Kidney capillary endothelial cell (primary cell): ENCODE measurements around the gene CARD19.
"Not testable (repeated sequence)": the region's sequence is repeated elsewhere in the genome, so short reads cannot be mapped to it uniquely, and the experiment has no call there.

Experiments used
- DNase-seq: peaks from one replicate; pipeline ENCODE4 v3.0.0-alpha.2; 2018; ENCODE audit warnings: low spot score

CARD19 gene

GRCh38 chr9:93107151-93107824, 11.3 kb downstream of the CARD19 start:
- no peak for DNase-seq

- DNase-seq, result no peak
Measured at GRCh38 chr9:93107825-93108161, 11.8 kb downstream of the CARD19 start.

- DNase-seq, result no peak
Measured at GRCh38 chr9:93108291-93109041, 12.4 kb downstream of the CARD19 start.

DNA sequence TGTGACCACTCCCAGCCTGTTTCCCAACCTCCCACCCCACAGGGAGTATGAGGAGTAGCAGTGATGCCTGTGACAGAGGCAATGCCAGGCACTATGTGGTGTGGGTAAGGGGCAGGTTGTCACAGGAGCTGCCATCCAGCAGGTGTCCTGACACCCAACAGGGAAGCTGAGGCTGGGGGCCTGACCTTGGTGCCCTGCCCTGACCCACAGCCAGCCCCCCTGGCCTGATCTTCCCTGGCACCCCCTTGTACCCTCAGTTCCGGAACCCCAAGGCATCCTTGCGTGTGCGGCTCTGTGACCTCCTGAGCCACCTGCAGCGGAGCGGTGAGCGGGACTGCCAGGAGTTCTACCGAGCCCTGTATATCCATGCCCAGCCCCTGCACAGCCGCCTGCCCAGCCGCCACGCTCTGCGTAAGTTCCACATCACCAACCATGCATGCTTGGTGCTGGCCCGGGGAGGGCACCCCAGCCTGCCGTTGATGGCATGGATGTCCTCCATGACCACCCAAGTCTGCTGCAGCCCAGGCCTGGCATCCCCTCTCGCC, 14.4 kb downstream of the CARD19 start:
- no peak for DNase-seq

- DNase-seq, result no peak
Measured at GRCh38 chr9:93111001-93111370, 15.0 kb downstream of the CARD19 start.

GRCh38 chr9:93111371-93112115, 15.5 kb downstream of the CARD19 start:
- no peak for DNase-seq

DNA sequence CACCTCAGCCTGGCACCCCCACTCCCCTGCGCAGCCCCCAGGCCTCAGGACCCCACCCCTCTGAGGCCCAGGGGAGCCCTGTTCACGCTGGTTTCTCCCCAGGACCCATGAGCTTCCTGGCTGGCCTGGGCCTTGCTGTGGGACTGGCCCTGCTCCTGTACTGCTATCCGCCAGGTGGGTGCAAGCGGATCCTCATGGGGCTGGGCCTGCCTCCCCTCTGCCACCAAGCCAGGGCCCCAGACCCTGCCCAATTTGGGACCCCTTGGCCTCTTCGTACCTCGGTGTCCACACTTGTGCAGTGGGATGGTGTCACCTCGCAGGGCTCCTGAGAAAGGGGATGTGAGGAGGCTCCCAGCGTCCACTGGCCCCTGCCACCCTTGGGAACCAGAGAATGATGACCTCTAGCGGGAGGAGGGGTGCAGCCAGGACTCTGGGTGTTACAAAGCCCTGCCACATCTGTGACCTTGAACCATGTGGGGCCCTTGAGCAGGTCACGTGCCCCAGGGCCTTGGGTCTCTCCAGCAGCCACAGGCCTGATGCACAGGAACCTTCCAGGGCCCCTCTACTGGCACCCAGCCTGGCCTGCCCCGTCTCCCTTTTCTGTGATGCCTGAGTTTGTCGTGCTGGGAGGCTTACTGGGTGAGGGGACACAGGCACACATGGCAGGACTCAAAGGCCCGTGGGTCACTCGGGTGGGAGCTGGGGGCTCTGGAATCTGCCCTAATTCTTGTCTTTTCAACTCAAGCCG, 16.3 kb downstream of the CARD19 start:
- DNase-seq, result no peak

- DNase-seq, result no peak
Measured at GRCh38 chr9:93112864-93113389, 16.9 kb downstream of the CARD19 start.

- no peak for DNase-seq
Measured at GRCh38 chr9:93114169-93114983, 18.4 kb downstream of the CARD19 start.

DNA sequence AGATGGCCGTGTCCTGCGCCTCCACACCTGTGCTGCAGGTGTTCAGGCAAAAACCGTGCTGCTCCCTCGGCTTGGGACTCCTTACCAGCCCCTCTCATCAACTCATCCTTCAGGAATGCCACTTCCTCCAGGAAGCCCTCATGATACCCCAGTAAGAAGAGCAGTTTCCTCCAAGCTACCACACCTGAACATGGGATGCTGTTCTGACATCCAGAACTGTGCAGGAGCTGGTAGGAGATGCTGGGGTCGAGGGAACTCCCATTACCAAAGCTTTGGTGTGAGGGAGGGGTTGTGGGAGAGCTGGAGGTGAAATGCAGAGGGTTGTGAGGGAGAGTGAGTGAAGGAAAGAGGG, 18.9 kb downstream of the CARD19 start:
- no peak for DNase-seq

- DNase-seq, result no peak
Measured at GRCh38 chr9:93115486-93116071, 19.6 kb downstream of the CARD19 start.

DNA sequence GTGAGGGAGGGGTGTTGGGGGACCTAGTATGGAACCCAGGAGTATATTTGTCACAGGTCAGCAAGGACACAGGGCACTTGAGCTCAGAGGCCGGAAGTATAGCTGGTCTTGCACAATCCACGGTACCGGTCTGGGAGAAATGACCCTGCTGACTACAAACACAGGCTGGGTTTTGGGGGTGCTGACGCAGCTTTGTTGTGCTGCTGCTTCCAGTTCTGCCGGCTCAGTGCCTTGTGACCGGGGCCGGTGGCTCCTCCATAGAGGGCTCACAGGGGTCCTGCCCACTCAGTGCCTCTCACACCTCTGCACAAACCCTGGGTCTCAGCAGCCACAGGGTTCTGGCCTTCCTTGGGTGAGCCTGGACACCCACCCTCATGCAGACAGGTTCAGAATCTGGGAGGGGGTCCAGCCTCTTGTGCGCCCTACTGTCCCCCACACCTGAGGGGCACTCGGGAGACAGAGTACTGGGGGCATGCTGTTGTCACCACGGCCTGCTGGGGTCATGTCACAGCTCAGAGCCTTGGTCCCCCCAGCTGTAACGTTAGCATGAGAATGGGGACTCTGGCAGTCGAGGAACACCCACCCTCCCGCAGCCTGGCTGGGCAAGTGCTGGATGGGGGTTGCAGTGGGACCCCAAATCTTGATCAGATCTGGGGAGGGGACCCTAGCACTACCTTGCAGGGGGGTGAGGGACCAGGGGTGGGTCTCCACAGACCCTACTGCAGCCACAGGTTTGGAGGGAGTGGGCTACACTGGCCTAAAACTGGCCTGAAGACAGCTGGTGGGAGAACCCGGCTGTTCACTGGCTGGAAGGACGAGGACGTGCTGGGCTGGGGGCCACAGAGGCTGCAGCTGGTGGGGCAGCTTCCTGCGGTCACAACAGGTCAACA, 20.3 kb downstream of the CARD19 start:
- DNase-seq, result no peak

- not testable (repeated sequence) for DNase-seq
Measured at GRCh38 chr9:93117521-93117920, 21.5 kb downstream of the CARD19 start.

DNA sequence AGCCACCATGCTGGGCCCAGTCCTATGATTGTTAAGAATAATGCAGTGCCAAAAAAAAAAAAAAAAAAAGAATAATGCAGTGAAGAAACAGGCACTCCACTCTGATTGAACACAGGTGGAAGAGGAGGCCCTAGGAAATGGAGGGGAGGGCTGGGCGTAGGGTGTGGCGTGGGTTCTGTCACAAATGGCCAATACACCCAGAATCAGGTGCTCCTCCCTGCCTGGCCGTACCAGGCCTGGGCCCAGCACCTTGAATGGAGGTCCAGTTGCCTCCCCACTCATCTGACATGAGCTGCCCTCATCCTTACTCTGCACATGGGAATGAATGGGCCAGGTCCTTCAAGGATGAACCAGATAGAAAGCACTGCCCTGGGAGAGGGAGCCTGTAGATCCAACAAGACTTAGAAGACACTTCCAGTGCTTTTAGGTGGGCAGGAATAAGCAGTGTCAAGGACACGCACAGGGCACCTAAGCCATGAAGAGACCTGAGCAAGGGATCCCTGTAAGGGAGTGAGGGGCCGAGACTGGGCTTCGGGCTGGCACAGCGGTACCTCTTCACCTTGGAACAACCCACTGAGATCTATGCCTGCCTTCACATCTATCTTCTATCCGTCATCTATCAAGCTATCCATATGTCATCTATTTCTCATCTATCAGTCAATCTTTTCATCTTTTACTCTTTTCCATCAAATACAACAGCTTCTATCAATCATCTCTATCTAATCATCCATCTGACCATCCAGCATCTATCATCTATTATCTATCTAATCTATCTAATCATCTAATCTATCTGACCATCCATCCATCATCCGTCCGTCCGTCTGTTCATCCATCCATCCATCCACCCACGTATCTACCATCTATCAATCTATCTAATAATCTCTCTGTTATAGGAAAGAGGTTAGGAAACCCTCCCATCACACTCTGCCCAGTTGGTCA, 22.2 kb downstream of the CARD19 start:
- DNase-seq, result no peak

GRCh38 chr9:93118863-93119702, 23.1 kb downstream of the CARD19 start:
- no peak for DNase-seq

GRCh38 chr9:93119703-93119952, 23.6 kb downstream of the CARD19 start:
- no peak for DNase-seq

GRCh38 chr9:93119953-93120845, 24.2 kb downstream of the CARD19 start:
- peak; percentile 95 for DNase-seq
